DMS53 treated with DMSO at 0.1 percent for 48 hours (cell line): Measurements from ENCODE around the gene OMP.

Experiments used
- DNase-seq: peaks from one replicate; lab custom pipeline; 2025; ENCODE audit not compliant: unreplicated experiment; lab: John Stamatoyannopoulos, UW

The OMP gene

DNA sequence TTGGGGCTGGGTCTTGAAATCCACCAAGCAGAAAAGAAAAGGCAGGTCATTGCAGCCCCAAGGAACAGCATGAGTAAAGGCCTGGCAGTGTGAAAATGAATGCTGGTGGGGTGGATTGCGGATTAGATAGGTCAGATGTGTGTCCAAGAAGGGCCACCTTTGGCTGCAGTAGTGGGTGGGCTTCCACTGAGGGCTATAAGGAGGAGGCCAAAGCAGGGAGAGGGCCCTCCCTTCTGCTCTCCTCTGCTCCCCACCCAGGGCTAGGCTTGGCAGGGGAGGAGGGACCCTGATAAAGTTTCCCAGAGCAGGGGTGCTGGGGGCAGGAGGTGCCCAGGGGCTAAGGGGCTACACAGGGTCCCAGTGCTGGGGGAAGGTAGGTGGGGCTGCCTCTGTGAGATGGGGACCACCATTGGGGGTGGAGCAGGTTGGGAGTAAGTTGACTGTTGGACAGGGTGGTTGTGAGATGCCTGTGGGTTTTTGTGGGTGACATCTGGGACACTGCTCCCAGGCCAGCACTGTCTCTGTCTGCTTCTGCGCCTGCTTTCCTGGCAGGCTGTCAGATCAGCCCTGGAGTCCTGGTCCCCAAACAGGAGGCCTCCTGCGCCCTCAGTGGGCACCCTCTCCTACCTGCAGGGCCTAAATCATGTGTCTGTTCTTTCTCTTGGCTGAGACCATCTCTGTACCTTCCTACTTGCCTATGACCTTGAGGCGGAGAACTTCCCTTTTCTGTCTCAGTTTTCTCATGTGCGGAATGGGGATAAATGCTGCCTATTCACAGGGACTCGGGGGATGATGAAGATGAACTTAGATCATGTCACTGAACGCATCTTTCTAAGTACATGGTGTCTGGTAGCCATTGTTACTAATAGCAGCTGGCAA, 33.9 kb upstream of the OMP start:
- DNase-seq = no peak

DNA sequence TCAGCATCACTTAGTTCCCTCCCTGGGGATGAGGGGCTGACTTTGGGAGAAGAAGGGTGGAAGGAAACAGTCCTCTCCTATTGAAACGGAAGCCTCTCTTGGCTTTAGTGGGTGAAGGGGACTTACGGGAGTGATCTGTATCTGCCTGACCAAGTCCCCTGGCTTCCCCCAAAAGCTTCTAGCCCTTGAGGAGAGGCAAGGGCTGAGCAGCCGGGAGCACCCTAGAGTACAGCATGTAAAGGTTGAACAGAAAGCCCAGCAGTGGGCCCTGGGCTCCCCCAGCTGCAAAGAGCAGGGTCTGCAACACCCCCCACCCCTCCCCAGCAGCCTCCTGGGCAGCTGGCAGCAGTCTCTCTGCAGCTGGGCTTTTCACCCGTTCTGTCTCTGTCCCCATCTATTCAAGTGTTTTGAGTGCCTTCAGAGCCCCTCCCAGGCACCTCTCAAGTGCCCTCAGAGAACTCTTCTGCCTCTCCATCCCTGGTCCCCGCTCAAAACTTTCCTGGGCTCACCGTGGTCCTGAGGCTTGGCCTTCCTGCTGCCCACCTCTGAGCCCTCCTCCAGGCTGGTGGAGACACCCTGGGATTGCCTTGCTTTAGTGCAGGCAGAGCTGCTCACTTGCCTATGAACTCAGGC, 33.2 kb upstream of the OMP start:
- DNase-seq = no peak

DNA sequence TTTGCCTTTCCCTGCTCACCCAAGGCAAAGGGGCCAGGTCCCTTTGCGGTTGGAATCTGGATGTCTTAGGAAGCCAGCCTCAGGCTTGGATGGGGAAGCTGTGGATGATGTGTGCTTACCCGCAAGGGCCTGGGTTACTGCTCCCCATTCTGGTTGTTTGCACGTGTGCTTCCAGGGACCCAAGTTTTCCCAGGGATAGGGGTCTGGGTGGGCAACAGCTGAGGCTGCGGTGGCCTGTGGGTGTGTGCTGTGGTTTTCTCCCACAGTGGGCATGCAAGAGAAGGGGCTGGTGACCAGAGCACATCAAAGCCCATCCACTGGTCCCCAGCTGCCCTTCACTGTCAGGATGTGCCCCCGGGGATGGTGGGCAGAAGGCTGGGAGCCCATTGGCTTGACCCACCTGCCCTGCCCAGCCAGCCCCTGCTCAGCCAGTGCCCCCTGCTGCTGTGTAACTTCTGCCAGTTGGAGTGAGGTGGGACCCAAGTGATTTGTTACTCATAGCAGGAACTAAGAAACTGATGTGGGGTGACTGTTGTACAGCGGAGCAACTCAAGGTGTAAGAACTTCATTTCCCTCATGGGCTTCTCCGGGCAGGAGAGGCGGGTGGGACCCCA, 32.6 kb upstream of the OMP start:
- no peak for DNase-seq

DNA sequence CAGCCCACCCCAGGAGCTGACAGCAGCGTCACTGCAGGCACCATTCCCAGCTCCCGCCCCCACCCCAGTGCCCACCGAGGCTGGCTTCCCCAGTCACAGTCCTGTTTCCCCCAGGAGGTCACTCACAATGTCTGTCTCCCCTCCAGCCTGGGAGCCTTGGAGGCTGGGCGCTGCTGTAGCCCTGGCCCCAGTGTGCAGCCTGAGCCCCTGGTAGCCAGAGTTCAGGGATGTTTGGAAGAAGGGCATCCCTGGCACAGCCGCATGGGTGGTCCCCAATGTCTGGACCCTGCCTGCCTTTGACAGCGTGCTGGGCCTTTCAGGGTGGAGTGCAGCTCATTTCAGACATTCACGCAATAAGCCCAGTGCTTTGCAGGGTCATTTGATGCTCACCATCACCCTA, 31.6 kb upstream of the OMP start:
- DNase-seq = no peak

DNA sequence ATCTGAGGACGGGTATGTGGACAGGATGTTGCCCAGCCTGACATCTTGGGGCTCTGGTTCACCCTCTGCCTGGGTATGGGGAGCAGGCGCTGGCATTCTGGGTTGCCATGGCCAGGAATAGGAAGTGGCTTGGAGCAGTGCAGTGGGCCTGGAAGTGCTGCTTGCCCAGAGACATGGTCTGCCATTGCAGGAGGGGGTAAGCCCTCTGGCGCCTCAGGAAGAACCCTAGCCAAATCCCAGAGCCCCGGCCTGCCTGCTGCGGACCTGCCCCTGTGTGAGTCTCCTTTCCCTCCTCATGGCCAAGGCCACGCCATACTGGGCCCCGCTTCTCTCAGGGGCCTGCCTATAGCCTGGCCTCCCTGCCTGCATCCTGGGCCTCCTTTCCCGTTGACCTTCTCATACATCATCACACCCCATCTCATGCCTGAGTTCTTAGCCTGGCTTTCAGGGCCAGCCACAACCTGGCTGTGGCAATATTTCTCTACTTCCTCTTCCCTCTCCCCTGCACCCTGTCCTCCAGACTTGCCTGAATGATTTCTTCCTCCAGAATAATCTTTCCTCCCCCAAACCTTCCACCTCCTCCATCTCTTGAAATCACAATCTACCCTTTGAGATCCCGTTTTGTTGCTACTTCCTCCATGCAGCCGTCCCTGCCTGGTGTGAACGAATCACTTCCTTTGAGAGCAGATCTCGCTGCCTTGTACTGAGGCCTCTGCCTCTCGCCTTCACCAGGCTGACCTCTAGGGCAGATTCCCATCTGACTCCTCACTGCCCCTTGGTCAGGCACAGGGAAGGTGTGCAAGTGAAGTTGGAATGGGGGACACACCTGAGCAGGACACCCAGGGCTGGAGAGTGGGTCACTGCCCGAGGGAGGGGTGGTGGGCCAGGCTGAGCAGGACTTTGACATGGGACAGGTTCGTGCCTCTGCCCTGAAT, 30.7 kb upstream of the OMP start:
- no peak for DNase-seq

DNA sequence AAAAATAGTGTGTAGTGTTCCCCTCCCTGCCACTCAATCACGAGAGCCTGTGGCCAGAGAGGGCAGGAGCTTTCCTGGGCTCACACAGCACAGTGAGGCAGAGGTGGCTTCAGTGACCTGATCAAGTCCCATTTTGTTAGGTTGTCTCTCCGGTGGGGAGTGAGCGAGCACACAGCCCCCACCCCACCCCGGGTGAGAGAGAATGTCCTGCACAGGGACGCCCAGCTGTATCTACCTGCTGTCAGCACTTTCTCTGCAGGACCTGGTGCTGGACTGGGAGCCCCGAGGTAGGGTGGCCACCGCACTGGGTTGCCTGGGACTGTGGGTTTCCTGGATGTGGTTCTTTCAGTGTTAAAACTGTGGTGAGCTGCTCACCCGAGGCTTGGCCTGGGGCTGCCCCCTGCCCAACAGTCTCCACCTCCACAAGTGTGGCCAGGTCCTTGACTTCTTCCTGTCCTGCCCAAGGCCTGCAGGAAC, 29.8 kb upstream of the OMP start:
- DNase-seq = no peak

DNA sequence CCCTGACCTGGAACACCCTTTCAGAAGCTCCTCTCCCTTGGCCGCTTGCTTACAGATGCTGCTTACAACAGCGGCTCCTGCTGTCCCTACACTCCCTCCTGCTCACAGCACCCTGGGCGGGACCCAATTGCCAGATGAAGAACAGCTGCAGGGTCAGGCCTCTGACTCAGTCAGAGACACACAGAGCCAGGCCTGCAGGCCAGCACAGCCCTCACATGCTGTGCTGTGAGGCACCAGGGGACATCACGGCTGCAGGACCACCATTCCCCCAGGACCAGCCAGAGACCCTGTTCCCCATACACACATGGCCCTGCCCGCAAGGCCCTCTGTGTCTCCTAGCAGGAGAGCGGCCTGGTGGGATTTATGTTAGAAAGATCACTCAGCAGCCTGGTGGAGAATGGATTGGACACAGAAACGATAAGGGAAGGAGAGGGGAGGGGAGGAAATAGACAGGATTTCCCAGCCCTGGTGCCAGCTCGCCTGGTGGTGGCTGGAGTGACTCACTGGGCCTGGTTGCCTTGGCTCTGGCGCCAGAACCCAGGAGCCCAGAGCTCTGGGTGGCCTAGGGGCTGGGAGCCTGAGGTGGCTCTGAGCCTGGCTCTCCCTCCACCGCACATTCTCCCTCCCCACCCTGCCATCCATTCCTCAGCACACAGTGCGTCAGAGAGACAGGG, 29.2 kb upstream of the OMP start:
- DNase-seq = peak; percentile 95

DNA sequence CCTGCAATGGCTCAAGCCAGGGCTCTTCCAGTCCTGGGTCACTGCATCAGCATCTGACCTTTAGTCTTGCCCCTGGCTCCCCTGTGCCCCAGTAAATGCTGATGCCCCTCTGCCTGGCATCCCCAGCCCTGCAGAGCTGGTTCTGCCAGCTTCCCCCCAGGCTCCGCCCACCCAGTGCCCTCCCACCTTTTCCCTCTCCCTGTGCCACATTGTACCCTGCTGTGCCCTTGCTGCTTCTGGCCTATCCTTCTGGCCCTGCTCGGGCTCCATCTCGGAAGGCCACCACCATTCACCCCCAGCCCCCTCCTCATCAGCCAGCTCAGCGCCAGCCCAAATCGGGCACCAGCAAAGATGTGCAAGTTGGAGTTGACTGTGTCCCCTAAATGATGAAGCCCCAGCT, 28.4 kb upstream of the OMP start:
- DNase-seq = no peak

DNA sequence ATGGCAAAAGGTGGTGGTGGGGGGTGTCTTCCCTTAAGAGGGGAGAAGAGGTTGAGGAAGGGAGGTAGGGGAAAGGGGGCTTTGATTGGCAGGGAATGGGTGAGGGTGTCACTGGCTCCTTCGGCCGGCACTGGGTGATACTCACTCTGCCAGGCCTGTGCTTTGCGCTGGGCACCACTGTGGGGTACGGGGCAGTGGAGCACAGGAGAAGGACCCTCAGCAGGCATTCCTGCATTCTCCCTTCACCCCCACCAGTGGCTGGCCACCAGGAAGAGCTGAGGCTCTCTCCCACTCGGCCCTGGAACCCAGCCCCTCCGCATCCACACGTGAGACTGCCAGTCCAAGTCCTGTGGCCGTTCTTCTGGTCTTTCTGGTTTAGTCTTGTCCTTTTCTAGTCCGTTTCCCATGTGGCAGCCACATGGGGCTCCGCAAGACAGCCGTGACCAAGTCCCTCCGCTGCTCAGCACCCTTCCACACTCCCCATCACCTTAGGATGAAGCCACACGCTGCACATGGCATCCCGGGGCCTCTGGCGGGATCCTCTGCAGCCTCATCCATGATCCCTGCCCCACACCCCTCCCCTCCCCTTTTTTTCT, 27.9 kb upstream of the OMP start:
- DNase-seq = no peak

DNA sequence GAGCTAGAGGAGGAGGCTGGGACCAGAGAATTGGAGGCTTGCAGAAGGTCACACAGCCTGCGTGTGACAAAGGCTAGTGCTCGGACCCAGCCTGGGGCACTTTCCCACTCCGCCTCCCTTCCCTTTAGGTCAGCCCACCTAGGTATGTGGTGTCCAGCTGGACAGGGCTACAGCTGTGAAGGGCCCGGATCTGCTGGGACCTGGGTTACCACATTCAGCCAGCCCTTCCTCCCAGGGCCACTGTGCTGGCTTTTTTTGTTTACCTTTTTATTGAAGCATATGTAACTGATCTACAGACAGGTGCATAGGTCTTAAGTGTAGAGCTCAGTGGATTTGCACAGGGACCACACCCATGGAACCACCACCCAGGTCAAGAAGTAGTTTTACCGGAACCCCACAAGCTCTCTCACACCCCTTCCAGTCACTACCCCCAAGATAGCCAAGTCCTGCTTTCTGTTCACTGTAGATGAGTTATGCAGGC, 27.2 kb upstream of the OMP start:
- peak; percentile 94 for DNase-seq

DNA sequence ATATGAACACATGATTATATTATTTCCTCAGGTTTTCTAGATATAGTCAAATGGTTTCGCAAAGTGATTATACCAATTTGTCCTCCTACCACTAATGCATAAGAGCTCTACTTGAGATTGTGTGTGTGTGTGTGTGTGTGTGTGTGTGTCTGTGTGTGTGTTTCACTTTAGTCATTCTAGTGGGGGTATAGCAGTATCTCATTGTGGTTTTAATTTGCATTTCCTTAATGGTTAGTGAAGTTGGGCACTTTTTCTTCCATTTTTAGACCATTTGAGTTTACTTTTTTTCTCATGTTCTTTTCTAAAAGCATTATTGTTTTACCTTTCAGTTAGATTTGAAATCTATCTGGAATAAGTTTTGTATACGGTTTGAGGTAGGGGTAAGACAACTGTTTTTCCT, 23.0 kb upstream of the OMP start:
- DNase-seq = no peak

DNA sequence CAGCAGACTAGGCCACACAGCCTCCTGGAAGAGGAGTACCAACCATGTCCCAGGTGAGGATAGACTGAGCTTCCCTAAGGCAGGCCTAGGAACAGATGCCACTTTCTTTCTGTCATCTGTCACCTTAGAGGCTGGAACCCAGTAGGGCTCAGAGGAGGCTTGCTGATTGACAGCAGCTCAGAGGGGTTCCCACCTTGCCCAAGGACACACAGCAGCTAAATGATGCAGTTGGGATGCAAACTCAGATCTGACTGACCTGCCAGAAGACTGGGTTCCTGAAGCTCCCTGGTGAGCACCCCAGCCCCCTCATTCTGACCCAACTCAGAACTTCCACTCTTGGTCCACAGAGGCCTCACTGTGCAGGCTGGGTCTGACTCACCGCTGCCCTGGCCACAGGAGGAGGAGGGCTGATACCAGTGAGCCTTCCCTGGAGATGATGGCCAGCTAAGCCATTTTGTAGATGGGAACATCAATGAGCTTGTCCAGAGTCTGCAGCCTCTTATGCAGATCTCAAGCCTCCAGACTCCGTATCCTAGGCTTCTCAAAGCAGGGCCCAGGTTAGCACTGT, 21.9 kb upstream of the OMP start:
- DNase-seq = no peak

DNA sequence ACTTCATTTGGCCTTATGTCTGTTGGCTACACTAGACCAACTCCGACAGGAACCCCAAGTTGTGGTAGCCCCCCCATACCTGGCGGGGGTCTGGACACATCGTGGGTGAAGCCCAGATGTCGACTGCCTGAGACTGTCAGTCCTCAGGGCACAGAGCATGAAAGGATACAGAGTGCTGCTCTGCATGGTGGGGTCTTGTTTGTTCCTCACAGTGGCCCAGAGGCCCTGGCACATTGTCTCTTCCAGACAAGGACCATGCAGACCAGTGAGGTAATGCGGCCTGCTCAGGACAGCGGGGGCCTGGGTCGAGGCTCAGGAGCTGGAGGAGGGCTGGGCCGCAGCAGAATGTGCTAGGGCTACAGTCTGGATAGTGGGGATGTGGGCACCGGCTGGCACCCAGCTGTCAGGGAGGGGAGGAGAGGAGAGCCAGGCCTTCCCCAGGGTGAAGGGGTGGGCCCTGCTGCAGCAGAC, 21.2 kb upstream of the OMP start:
- DNase-seq = no peak

DNA sequence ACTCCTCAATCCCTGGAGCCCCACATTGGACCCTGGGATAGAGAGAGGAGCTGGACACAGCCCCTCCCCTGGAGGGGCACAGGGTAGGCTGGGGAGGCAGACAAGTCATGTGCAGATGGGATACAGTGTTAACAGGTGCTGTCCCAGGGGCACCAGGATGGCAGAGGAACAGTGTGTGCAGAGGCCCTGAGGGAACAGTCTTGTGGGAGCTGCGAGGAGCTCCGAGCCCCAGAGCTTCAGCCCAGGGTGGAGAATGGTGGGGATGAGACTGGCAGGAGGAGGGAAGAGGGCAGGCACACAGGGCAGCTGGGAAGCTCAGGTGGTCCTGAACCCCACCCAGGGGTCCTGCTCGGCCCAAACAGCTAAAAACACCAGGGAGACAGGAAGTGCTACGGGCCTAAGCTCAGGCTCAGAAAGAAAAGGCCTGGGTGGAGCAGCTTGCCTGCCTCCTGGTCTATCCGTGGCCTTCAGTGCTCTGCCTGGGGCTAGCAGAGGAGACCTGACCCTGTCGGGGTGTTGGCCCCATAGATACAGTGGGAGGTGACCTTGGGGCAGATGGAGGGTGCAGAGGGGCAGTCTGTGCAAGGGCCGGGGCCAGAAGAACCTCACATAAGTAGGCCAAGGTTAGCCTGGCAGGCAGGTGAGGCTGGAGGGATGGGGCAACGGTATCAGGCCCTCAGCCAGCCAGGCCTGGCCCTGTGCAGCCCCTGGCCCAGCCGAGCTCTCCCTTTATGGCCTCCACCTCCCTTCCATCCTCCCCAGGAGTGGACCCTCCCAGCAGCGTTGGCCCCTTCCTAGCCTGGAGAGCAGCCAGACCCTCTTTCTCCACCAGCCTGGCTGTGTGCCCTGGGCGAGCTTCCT, 20.4 kb upstream of the OMP start:
- DNase-seq = no peak

DNA sequence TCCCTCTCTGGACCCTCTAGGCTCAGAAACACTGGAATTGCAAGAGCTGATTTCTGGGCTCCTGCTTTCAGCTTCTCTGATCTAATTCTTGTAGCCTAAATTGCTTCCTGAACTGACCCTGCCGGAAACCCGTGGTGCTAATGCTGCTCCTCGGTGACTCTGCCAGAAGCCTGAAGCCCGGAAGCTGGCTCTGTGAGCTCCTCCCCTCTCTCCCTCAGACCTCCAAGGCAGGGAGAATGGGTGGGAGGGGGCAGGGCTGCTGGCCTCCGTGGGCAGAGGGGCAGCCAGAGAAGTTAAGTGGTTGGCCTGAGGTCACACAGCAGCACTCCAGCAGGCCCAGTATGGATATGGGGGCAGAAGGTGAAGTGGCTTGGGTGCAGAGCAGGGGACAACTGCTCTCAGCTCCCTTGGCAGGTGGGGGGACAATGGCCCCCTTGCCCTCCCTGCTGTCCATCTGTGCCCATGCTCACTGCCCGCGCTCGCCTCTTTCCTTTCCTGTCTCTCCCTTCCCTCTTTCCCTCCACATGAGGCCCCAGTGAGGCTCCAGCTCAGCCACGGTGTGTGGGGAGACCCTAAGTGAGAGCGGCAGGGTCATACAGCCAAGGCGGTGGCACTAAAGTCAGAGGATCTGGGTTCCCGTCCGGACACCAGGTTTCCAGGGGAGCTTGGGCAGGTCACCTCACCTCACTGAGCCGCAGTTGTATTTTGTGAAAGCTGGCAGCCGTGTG, 19.6 kb upstream of the OMP start:
- DNase-seq = no peak

DNA sequence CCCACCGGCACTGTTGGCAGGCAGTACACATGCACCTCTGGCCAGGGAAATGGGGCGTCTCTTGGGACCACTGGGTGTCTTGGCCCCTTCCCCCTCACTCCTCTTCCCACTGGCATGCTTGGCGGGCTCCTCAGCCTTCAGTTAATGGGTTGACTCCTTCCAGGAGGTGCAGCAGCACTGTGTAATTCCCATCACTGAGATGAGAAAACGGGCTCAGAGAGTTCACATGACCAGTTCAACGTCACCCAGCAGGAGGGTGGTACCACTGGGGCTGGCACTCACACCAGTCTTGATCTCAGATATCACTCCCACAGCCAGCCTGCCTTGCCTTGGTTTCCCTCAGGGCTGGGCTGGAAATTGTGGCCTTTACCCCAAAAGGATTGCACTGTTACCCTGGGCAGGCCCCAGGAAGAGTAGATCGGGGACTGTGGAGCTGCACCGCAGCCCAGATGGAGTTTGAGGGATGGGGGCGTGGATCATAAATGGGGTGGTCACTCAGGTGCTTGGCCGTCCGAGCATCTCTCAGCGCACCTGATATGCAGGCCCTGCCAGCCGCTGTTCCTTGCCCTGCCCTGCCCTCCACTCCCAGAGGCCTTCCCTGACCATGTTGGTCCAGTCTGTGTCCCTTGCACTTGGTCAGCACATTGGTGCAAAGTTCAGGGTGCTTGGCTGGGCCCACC, 18.9 kb upstream of the OMP start:
- no peak for DNase-seq

DNA sequence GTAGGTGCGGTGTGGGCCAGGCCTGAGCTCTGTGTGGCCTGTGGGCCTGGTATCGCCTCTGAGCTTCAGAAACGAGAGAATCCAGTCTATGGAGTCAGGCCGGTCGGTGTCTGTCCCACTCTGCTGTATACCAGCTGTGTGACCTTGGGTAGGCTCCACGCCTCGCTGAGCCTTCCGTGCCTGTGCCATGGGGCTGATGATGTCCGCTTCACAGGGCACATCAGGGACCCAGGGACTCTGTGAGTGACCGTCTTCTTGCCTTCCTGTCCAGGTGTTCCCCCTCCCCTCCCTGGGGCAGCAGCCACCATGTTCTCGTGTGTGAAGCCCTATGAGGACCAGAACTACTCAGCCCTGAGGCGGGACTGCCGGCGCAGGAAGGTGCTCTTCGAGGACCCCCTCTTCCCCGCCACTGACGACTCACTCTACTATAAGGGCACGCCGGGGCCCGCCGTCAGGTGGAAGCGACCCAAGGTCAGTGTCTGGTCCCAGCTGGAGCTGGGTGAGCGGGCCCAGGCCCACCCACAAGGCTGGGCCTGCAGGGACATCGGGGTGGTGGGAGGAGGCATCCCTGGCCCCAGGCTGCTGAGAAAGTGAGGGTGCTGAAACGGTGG, 18.0 kb upstream of the OMP start:
- no peak for DNase-seq
